HepG2 (cell line): Measurements from ENCODE around the gene C11orf68. TPM values are rescaled to one million over a fixed set of nuclear protein-coding genes. Genes with fewer than 3 reads are reported as not detected.
A peak's percentile ranks its signal among the peaks of the same experiment; 100 is the strongest.

Experiments used
- ATAD3A ChIP-seq: sonication (generic); formaldehyde crosslinking; IDR thresholded peaks from 2 replicates; pipeline ENCODE4 v1.4.0; 2020; ENCODE audit warnings: missing genetic modification reagents
- FOSL2 ChIP-seq: sonication (generic); formaldehyde crosslinking; IDR thresholded peaks from 2 replicates; pipeline ENCODE4 v1.4.0; 2020; ENCODE audit warnings: missing genetic modification reagents
- GATAD1 ChIP-seq: IDR thresholded peaks from 2 replicates; pipeline ENCODE4 v1.6.1; 2016; ENCODE audit warnings: missing genetic modification reagents, missing compliant biosample characterization
- KDM4B ChIP-seq: sonication (generic); formaldehyde crosslinking; IDR thresholded peaks from 2 replicates; pipeline ENCODE4 v1.4.0; 2020; ENCODE audit warnings: missing genetic modification reagents
- MAF1 ChIP-seq: sonication (generic); formaldehyde crosslinking; IDR thresholded peaks from 2 replicates; pipeline ENCODE4 v1.5.0; 2020; ENCODE audit warnings: missing genetic modification reagents, borderline replicate concordance
- MTA1 ChIP-seq: sonication (generic); formaldehyde crosslinking; IDR thresholded peaks from 2 replicates; pipeline ENCODE4 v1.4.0; 2020; ENCODE audit warnings: missing genetic modification reagents, mild to moderate bottlenecking, borderline replicate concordance
- ZNF136 ChIP-seq: sonication (generic); formaldehyde crosslinking; IDR thresholded peaks from 2 replicates; pipeline ENCODE4 v1.8.1; 2022; ENCODE audit warnings: low read depth, mild to moderate bottlenecking, moderate library complexity, missing genetic modification reagents
- ZNF558 ChIP-seq: sonication (generic); formaldehyde crosslinking; IDR thresholded peaks from 2 replicates; pipeline ENCODE4 v1.9.0; 2022; ENCODE audit warnings: mild to moderate bottlenecking, missing genetic modification reagents, borderline replicate concordance
- ZNF569 ChIP-seq: sonication (generic); formaldehyde crosslinking; IDR thresholded peaks from 2 replicates; pipeline ENCODE4 v1.5.0; 2020; ENCODE audit warnings: mild to moderate bottlenecking, missing genetic modification reagents, moderate library complexity, borderline replicate concordance
- ZNF619 ChIP-seq: sonication (generic); formaldehyde crosslinking; IDR thresholded peaks from 2 replicates; pipeline ENCODE4 v1.4.0; 2020; ENCODE audit warnings: mild to moderate bottlenecking, missing genetic modification reagents
- polyA plus RNA-seq, 8 experiments: library from polyadenylated mRNA; depleted of rRNA in 3 of 8; stranded (reverse) in 7 of 8; unstranded in 1 of 8; fragments of >200 nt; fragmentation: Illumina TruSeq in 4 of 8; extraction: Trizol in 4 of 8; gene quantifications; 2 replicates each; pipeline versions ENCODE4 v1.2.1 to v1.2.3, GENCODE V29; 2011 to 2016; ENCODE audit warnings: low read depth in 4 of 8, missing spikeins in 1 of 8, mixed read lengths in 1 of 8; ENCODE audit not compliant: insufficient read depth in 1 of 8
- total RNA-seq, 5 experiments: library from RNA; depleted of rRNA; stranded (reverse); fragments of >200 nt; fragmentation: Illumina TruSeq; extraction: Trizol; gene quantifications; 2 replicates each; pipeline ENCODE4 v1.2.3, GENCODE V29; 2016; ENCODE audit warnings: low read depth in 1 of 5
- TF ChIP-seq, protein P1 (sequence below): sonication (generic); formaldehyde crosslinking; IDR thresholded peaks from 2 replicates; pipeline ENCODE4 v1.5.1; 2020; ENCODE audit warnings: mild to moderate bottlenecking, missing genetic modification reagents
- TF ChIP-seq, protein P2 (sequence below): IDR thresholded peaks from 2 replicates; pipeline ENCODE4 v1.6.1; 2012; ENCODE audit warnings: low read length, improper control_type of control experiment
- TF ChIP-seq, protein P3 (sequence below): sonication (generic); formaldehyde crosslinking; IDR thresholded peaks from 2 replicates; pipeline ENCODE4 v1.5.0; 2020; ENCODE audit warnings: mild to moderate bottlenecking, missing genetic modification reagents, borderline replicate concordance
- TF ChIP-seq, protein P4 (sequence below): sonication (generic); formaldehyde crosslinking; IDR thresholded peaks from 2 replicates; pipeline ENCODE4 v1.8.1; 2023; ENCODE audit warnings: mild to moderate bottlenecking, missing genetic modification reagents, borderline replicate concordance
- TF ChIP-seq, protein P5 (sequence below): IDR thresholded peaks from 2 replicates; pipeline ENCODE4 v1.6.1; 2016; ENCODE audit warnings: low read depth, control low read depth
- TF ChIP-seq, protein P6 (sequence below): IDR thresholded peaks from 2 replicates; pipeline ENCODE4 v1.6.1; 2016; ENCODE audit warnings: mild to moderate bottlenecking, missing biosample characterization, missing genetic modification reagents

C11orf68 gene
- total and polyA plus RNA-seq, 2 of the 13 experiments (the other 11 are each of a cell fraction or from before 2014, with no cell fraction given), result 8.4 to 28.3 TPM

DNA sequence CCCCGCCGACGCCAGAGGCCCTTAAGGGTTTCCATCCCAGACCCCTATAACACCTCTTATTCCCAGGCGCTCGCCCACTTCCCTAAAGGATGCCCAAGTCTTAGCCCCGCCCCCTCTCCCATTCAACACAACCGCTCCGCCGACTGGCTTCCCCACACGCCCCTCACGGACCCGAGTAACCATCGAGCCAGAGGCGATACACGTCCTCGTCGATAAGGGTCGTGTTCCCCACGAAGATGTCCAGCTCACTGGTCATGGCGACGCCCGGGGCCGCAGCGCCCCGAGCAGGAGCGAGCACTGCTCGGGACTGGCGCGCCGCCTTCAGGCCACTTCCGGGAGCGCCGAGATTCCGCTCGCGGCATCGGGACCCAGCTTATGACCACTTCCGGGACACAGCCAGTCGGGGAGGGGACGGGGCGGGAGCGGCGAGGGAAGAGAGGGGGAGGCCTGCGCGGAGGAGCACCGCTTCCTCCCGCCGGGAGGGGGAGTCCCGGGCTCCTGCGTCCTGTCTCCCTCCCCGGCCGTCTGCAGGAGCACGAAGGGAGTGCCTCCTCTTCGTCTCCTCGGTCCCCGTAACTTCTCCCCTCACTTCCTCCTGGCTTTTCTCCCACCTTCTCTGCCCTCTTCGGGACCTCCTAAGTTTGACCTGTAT lies 30.6 kb downstream of the C11orf68 start, which contains the start of gene FIBP (continued):
- TF ChIP-seq, protein P1, sequence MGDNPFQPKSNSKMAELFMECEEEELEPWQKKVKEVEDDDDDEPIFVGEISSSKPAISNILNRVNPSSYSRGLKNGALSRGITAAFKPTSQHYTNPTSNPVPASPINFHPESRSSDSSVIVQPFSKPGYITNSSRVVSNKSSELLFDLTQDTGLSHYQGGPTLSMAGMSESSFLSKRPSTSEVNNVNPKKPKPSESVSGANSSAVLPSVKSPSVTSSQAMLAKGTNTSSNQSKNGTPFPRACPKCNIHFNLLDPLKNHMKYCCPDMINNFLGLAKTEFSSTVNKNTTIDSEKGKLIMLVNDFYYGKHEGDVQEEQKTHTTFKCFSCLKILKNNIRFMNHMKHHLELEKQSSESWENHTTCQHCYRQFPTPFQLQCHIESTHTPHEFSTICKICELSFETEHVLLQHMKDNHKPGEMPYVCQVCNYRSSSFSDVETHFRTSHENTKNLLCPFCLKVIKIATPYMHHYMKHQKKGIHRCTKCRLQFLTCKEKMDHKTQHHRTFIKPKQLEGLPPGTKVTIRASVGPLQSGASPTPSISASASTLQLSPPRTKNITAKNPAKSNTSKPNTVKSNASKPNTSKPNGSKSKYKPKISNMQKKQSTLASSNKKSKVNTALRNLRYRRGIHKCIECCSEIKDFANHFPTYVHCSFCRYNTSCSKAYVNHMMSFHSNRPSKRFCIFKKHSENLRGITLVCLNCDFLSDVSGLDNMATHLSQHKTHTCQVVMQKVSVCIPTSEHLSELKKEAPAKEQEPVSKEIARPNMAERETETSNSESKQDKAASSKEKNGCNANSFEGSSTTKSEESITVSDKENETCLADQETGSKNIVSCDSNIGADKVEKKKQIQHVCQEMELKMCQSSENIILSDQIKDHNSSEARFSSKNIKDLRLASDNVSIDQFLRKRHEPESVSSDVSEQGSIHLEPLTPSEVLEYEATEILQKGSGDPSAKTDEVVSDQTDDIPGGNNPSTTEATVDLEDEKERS (CRISPR knock-in tag), result no peak
- TF ChIP-seq, protein P2, sequence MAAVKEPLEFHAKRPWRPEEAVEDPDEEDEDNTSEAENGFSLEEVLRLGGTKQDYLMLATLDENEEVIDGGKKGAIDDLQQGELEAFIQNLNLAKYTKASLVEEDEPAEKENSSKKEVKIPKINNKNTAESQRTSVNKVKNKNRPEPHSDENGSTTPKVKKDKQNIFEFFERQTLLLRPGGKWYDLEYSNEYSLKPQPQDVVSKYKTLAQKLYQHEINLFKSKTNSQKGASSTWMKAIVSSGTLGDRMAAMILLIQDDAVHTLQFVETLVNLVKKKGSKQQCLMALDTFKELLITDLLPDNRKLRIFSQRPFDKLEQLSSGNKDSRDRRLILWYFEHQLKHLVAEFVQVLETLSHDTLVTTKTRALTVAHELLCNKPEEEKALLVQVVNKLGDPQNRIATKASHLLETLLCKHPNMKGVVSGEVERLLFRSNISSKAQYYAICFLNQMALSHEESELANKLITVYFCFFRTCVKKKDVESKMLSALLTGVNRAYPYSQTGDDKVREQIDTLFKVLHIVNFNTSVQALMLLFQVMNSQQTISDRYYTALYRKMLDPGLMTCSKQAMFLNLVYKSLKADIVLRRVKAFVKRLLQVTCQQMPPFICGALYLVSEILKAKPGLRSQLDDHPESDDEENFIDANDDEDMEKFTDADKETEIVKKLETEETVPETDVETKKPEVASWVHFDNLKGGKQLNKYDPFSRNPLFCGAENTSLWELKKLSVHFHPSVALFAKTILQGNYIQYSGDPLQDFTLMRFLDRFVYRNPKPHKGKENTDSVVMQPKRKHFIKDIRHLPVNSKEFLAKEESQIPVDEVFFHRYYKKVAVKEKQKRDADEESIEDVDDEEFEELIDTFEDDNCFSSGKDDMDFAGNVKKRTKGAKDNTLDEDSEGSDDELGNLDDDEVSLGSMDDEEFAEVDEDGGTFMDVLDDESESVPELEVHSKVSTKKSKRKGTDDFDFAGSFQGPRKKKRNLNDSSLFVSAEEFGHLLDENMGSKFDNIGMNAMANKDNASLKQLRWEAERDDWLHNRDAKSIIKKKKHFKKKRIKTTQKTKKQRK, result no peak
- TF ChIP-seq, protein P3, sequence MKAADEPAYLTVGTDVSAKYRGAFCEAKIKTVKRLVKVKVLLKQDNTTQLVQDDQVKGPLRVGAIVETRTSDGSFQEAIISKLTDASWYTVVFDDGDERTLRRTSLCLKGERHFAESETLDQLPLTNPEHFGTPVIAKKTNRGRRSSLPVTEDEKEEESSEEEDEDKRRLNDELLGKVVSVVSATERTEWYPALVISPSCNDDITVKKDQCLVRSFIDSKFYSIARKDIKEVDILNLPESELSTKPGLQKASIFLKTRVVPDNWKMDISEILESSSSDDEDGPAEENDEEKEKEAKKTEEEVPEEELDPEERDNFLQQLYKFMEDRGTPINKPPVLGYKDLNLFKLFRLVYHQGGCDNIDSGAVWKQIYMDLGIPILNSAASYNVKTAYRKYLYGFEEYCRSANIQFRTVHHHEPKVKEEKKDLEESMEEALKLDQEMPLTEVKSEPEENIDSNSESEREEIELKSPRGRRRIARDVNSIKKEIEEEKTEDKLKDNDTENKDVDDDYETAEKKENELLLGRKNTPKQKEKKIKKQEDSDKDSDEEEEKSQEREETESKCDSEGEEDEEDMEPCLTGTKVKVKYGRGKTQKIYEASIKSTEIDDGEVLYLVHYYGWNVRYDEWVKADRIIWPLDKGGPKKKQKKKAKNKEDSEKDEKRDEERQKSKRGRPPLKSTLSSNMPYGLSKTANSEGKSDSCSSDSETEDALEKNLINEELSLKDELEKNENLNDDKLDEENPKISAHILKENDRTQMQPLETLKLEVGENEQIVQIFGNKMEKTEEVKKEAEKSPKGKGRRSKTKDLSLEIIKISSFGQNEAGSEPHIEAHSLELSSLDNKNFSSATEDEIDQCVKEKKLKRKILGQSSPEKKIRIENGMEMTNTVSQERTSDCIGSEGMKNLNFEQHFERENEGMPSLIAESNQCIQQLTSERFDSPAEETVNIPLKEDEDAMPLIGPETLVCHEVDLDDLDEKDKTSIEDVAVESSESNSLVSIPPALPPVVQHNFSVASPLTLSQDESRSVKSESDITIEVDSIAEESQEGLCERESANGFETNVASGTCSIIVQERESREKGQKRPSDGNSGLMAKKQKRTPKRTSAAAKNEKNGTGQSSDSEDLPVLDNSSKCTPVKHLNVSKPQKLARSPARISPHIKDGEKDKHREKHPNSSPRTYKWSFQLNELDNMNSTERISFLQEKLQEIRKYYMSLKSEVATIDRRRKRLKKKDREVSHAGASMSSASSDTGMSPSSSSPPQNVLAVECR (CRISPR knock-in tag), result peak; percentile 91
- TF ChIP-seq ZNF619 (CRISPR knock-in tag) (0 out of 2 replicates have a peak, but pooled peaks have one; percentile 23), GATAD1 (CRISPR knock-in tag) (peak; percentile 91), FOSL2 (peak; percentile 25), KDM4B (no peak), ATAD3A (no peak), MTA1 (no peak), ZNF136 (CRISPR knock-in tag) (peak; percentile 37; the same call in 1 of the 2 replicates), ZNF569 (CRISPR knock-in tag) (no peak), MAF1 (no peak; the same call in 1 of the 2 replicates), ZNF558 (no peak)
- TF ChIP-seq, protein P4, sequence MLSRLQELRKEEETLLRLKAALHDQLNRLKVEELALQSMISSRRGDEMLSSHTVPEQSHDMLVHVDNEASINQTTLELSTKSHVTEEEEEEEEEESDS, result 0 out of 2 replicates have a peak, but pooled peaks have one; percentile 14
- TF ChIP-seq, protein P5, sequence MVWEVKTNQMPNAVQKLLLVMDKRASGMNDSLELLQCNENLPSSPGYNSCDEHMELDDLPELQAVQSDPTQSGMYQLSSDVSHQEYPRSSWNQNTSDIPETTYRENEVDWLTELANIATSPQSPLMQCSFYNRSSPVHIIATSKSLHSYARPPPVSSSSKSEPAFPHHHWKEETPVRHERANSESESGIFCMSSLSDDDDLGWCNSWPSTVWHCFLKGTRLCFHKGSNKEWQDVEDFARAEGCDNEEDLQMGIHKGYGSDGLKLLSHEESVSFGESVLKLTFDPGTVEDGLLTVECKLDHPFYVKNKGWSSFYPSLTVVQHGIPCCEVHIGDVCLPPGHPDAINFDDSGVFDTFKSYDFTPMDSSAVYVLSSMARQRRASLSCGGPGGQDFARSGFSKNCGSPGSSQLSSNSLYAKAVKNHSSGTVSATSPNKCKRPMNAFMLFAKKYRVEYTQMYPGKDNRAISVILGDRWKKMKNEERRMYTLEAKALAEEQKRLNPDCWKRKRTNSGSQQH (CRISPR knock-in tag), result peak; percentile 89
- TF ChIP-seq, protein P6, sequence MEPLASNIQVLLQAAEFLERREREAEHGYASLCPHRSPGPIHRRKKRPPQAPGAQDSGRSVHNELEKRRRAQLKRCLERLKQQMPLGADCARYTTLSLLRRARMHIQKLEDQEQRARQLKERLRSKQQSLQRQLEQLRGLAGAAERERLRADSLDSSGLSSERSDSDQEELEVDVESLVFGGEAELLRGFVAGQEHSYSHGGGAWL (CRISPR knock-in tag), result peak; percentile 77
